Measurements from ENCODE around the gene IL1A.

IL1A gene

DNA sequence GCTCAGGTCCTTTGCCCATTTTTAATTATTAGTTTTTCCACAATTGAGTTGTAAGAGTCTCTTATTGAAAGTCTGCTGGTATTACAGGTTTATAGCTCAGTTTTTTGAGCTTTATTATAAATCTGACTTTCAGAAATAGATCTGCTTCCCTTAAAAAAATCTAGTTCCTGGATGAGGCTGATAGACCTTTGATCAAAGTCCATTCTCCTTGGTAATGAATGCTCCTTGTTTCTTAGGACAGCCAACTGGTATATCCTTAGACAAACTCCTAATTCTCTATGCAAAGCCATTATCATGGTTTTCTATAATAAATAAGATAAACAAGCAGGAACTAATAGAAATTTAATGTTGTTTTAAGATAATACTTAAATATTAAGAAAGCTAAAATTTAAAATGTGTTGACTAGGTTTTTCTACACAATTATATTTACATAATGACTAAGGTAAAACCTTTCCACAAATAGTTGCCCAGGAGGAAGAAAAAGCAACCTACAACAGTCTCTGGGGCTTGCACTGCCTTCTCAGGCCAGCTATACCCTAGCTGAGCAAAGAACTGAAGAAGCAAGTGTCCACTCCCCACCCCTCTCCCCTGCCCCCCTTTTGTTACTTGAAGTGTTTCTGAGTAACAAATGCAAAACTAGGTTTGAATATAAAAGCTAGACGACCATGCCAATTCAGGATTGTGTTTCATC is 46.6 kb downstream of the IL1A start:
- Mint-ChIP-seq H3K4me3 (no peak overlapping the region), H3K27me3 (no peaks in the 10 kb centered on the region), H3K4me1 (ENCODE audit: low read depth) (peaks cover 10% of the 10 kb centered on the region), H3K27ac (no peak overlapping the region), H3K36me3 (ENCODE audit: low read depth) (peaks cover 57% of the 10 kb centered on the region), H3K9me3 (no peaks in the 10 kb centered on the region)

DNA sequence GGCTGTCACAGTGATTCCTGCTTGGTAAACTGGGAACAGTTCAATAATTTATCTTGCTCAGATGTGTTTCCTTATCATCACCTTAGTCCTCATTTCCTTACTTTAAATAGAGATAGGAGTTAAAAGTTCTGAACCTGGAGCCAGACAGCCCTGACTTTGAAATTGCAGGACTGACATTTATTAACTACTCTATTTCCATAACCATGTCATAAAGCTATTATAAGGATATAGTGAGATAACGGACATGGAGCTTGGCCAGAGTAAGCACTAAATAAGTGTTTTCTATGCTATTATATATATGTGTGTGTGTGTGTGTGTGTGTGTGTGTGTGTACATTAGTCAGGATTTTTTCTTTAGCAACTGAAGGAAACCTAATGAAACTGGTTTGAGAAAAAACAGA is 50.4 kb downstream of the IL1A start:
- no peak overlapping the region for H3K4me3 Mint-ChIP-seq
- no peaks in the 10 kb centered on the region for H3K9me3 Mint-ChIP-seq
- H3K27me3 Mint-ChIP-seq = no peaks in the 10 kb centered on the region
- peaks cover 23% of the 10 kb centered on the region for H3K36me3 Mint-ChIP-seq (ENCODE audit: low read depth)
- H3K4me1 Mint-ChIP-seq (ENCODE audit: low read depth) = peaks cover 10% of the 10 kb centered on the region
- no peak overlapping the region for H3K27ac Mint-ChIP-seq

DNA sequence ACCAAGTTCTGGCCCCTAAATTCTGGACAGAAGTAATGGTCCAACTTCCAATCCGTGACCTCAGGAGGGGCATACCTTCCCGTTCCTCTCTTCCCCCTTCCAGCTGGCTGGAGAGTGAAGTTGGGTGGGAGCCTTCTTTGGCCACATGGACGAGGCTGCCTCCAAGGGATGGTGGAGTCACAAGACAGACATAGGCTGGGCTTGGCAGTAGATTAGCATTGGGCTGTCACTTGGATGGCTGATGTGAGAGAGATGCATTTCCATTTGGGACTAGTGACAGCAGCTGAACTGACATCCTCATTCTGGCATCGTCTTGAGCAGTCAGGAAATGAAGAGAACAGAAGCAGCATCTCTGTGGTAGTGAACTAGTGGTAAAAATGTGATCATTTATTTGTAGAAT is 50.8 kb downstream of the IL1A start:
- no peak overlapping the region for H3K27ac Mint-ChIP-seq
- no peak overlapping the region for H3K4me3 Mint-ChIP-seq
- peaks cover 10% of the 10 kb centered on the region for H3K4me1 Mint-ChIP-seq (ENCODE audit: low read depth)
- H3K9me3 Mint-ChIP-seq = no peaks in the 10 kb centered on the region
- no peaks in the 10 kb centered on the region for H3K27me3 Mint-ChIP-seq
- H3K36me3 Mint-ChIP-seq (ENCODE audit: low read depth) = peaks cover 19% of the 10 kb centered on the region

DNA sequence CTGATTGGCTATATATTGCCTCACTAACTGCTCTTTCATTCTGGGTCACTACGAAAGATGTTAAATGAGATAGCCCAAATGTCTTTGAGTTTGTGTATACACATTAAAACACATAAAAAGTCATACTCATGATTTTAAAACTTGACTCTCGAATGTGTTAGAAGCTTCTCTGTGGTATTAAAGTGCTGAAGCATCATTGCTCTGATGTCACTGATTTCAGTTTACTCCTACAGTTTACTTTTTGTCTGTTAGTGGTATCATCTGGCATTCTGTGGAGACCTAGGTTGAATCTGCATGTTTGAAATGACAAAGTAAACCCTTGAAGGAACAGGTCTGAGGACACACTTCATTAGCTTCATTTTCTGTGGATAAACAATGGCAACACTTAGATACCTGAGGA is 52.8 kb downstream of the IL1A start:
- no peaks in the 10 kb centered on the region for H3K9me3 Mint-ChIP-seq
- H3K4me3 Mint-ChIP-seq = no peak overlapping the region
- no peaks in the 10 kb centered on the region for H3K4me1 Mint-ChIP-seq (ENCODE audit: low read depth)
- peaks cover 2% of the 10 kb centered on the region for H3K36me3 Mint-ChIP-seq (ENCODE audit: low read depth)
- H3K27ac Mint-ChIP-seq = no peak overlapping the region
- H3K27me3 Mint-ChIP-seq = no peaks in the 10 kb centered on the region

DNA sequence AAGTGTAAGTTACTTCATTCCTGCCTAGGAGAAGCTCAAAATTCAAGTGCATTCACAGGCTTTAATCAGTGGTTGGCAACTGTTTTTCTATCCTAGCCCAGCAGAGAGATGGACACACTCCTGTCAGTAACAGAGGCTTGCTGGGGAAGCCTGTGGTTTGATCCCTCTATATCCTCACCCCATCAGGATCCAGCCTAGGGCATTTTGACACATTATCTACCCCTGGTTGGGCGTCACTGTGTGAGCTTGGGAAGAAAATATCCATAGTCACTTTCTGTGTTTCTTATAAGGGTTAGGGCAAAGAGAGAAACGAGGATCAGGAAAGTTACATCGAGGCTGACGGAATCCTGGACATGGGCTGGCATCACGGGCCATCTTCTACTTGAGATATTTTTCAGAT is 53.5 kb downstream of the IL1A start:
- no peaks in the 10 kb centered on the region for H3K9me3 Mint-ChIP-seq
- H3K27ac Mint-ChIP-seq = no peak overlapping the region
- no peak overlapping the region for H3K4me3 Mint-ChIP-seq
- H3K27me3 Mint-ChIP-seq = no peaks in the 10 kb centered on the region
- no peaks in the 10 kb centered on the region for H3K36me3 Mint-ChIP-seq (ENCODE audit: low read depth)
- H3K4me1 Mint-ChIP-seq (ENCODE audit: low read depth) = no peaks in the 10 kb centered on the region

DNA sequence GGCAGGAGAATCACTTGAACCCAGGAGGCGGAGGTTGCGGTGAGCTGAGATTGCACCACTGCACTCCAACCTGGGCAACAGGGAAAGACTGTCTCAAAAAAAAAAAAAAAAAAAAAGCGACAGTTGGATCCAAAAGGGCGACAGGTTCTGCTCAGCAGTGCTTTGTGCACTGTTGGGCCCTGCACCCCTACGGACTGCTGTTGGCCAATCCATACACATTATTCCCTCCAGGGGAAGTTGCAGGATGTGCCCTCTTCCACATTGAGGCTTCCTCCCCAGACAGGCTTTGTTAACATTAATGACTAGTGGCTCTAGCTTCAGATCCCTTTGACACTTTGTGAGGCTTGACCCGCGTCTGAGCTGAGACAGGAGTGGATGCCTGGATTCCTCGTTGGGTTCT is 54.1 kb downstream of the IL1A start:
- Mint-ChIP-seq H3K36me3 (ENCODE audit: low read depth) (no peaks in the 10 kb centered on the region), H3K4me3 (no peak overlapping the region), H3K27ac (no peak overlapping the region), H3K9me3 (no peaks in the 10 kb centered on the region), H3K4me1 (ENCODE audit: low read depth) (no peaks in the 10 kb centered on the region), H3K27me3 (no peaks in the 10 kb centered on the region)

DNA sequence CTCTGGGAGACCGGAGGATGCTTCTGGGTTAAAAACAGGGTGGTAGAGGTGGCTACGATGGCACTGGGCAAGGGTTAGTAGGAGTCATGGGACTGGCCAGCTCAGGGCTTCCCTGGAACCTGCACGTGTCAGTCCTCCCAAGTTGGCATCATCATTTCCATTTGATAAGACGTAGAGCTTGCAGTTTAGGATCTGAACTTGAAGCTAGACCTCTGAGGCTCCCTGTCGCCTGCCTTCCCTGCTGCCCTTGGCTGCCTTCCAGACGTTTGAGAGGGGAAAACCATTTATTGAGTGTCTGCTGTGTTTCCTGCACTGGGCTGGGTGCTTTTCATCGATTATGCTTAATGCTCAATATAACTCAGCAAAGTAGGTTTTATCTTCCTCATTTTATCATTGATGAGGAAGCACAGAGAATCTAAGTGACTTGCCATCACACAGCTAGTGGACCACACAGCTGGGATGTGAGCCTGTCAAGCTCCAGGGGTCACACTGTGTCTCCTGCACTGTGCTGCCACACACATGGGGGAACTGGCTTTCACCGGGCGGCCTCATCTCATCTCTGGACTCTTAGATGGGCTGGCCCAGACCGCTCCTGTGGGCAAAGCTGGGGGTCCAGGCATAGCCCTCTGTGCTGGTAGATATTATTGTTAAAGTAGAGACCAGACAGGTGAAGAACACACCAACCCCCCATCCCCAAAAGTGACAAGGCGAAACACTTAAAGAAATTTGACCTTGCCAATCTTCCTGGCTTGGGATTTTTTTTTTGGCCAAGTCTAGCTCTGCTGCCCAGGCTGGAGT is 55.7 kb downstream of the IL1A start:
- Mint-ChIP-seq H3K27ac (no peak overlapping the region), H3K4me1 (ENCODE audit: low read depth) (no peaks in the 10 kb centered on the region), H3K36me3 (ENCODE audit: low read depth) (no peaks in the 10 kb centered on the region), H3K27me3 (no peaks in the 10 kb centered on the region), H3K4me3 (no peak overlapping the region), H3K9me3 (no peaks in the 10 kb centered on the region)

DNA sequence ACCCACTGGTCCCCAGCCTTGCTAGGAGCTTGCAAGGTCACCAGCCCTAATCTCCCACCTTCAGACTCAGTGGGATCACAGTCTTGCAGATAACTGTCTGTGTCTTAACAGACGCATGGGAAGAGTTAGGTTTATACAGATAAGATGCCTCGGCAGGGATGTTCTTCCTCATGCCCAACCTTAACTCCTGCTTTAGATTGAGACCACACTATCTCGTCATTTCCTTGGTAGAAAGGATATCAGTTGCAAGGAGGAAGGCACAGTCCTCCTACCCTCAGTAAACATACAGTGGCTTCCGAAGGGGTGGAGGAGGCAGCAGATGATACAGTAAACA is 56.3 kb downstream of the IL1A start:
- H3K4me3 Mint-ChIP-seq = no peak overlapping the region
- no peaks in the 10 kb centered on the region for H3K27me3 Mint-ChIP-seq
- H3K27ac Mint-ChIP-seq = no peak overlapping the region
- H3K9me3 Mint-ChIP-seq = no peaks in the 10 kb centered on the region
- H3K36me3 Mint-ChIP-seq (ENCODE audit: low read depth) = no peaks in the 10 kb centered on the region
- no peaks in the 10 kb centered on the region for H3K4me1 Mint-ChIP-seq (ENCODE audit: low read depth)

DNA sequence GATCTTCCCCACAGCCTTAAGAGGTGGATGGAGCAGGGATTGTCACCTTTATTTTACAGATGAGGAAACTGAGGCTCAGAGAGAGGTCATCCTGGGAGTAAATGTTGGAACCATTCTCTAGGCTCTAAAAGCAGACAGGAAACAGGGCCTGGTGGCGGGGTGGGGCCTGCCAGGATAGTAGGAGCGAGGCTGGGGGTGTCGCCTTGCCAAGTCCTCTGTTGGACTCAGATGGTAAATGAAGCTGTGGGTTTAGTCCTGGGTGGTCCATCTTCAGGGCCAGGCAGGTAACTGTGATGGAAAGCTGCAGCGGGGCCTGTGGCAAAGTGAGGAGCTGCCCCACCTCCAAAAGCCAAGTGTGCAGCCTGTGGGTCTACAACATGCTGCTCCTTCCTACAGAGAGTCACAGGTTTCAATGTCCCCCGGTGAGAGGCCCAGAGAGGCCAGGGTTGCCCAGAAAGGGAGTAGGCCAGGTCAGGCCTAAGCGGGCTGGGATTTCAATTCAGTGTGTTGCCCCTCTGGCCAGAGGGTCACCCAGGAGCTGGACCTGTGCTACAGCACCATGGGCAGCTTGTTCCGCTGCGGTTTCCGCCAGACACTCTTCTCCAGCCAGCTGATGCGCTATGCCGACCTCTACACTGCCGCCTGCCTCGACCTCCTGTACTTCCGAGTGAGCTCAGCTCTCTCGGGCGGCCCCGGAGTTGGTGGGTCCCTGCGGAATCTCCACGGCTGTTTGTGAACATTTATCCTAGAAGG is 56.8 kb downstream of the IL1A start:
- no peaks in the 10 kb centered on the region for H3K9me3 Mint-ChIP-seq
- H3K36me3 Mint-ChIP-seq (ENCODE audit: low read depth) = no peaks in the 10 kb centered on the region
- H3K4me3 Mint-ChIP-seq = no peak overlapping the region
- no peaks in the 10 kb centered on the region for H3K27me3 Mint-ChIP-seq
- no peaks in the 10 kb centered on the region for H3K4me1 Mint-ChIP-seq (ENCODE audit: low read depth)
- H3K27ac Mint-ChIP-seq = no peak overlapping the region

DNA sequence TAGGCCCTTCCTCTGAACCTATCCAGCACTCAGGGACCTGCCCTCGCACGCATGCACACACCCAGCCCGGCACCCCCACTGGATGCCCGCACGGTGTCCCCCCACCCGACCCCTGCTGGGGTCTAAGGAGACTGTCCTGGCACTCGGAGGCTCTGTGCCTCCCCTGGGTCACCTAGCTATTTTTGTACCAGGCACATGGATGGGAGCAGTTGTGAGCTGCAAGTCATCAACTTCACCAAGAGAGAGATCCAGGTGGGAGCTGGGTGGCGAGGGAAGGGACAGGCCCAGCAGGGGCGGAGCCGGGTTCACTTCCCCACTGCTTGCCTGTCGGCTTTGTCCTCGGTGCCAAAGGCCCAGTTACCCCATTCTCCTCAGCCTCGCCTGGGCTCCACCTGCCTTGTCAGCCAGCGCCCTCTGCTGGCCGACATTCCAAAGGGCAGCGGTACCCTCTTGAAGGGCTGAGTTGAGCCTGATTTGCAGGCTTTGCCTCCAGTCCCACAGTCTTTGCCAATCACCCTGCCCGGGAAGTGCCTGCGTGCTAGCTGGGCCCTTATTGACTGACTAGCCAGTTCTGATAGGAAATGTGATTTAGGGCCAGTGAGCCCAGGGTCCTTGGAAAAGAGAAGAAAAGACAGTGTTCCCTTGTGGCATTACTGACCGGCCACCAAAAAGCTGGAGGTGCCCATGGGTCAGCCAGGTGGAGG is 57.7 kb downstream of the IL1A start:
- no peak overlapping the region for H3K4me3 Mint-ChIP-seq
- H3K27me3 Mint-ChIP-seq = no peaks in the 10 kb centered on the region
- H3K36me3 Mint-ChIP-seq (ENCODE audit: low read depth) = no peaks in the 10 kb centered on the region
- no peaks in the 10 kb centered on the region for H3K9me3 Mint-ChIP-seq
- no peak overlapping the region for H3K27ac Mint-ChIP-seq
- H3K4me1 Mint-ChIP-seq (ENCODE audit: low read depth) = no peaks in the 10 kb centered on the region

DNA sequence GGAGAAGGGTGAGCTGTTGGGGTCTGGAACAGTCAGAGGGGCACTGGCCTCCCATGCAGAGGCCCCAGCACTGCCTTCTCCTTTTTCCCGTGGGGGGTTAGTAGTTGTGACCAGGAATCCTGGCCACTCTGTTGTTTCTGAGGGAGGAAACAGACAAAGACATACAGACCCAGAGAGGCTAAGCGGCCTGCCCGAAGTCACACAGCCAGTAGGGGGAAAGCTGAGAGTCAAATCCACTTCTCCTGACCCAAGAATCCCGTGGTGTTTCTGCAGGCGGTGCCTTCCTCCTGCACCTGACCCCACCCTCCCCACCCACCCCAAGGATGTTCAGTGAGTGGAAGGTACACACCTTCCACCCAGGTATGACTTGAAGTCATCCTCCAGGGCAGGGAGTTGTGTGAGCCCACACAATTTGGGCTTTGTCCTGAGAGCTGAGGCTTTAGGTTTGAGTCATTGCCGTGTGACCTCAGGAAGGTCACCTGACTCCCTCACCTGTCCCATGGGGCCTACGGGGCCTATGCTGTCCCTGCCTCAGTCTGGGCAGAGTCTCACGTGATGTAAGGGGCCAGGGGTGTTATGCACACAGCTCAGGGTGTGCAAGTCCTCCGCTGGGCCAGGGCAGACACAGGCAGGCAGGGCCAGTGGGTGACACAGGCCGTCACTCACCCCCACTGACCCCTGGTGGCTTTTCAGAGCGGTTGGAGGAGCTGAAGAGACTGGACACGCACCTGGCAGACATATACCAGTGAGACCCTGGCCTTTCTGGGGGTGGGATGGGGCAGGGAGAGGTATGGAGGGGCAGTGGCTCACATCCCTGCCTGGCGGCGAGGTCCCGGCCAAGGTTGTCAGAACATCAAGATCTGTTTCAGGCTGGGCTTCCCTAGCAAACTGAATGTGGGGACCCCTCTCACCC is 58.5 kb downstream of the IL1A start:
- Mint-ChIP-seq H3K4me3 (no peak overlapping the region), H3K27ac (no peak overlapping the region), H3K4me1 (ENCODE audit: low read depth) (no peaks in the 10 kb centered on the region), H3K9me3 (no peaks in the 10 kb centered on the region), H3K27me3 (no peaks in the 10 kb centered on the region), H3K36me3 (ENCODE audit: low read depth) (no peaks in the 10 kb centered on the region)

DNA sequence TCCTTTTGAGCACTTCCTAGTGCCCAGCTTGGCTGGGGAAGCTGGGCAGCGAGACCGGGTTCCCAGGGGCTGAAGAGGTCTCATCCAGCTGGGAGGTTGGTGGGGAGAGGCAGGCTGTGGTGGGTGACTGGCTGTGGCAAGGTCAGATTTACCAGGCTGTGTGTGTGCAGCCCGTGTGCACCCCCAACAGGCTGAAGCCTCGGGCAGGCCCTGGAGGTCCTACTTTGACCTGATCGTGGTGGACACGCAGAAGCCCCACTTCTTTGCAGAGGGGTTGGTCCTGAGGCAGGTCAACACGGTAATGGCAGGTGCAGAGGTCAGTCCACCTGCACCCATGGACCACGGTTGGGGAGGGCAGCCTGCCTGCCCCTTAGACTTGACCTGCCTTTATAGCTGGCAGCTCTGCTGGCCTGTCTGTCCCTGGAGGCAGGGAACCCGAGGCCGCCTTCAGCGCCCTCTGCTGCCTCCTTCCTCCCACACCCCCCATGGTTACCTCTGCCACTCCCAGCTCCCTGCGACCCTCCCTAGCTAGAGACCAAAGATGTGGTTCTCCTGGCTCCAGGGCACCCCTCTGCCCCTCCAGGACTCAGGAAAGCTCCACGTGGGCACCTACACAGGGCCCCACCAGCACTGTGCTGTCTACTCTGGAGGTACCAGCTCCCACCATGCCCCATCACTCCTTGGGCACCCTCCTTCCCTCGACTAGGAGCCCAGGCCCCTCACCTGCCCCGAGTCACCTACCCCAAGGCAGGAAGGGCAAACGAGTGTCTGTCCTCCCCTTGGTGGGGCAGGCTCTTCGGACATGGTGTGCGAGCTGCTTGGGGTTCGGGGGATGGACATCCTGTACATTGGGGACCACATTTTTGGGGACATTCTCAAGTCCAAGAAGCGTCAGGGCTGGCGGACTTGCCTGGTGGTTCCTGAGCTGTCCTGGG is 59.4 kb downstream of the IL1A start:
- H3K4me1 Mint-ChIP-seq (ENCODE audit: low read depth) = no peaks in the 10 kb centered on the region
- no peaks in the 10 kb centered on the region for H3K9me3 Mint-ChIP-seq
- no peak overlapping the region for H3K27ac Mint-ChIP-seq
- H3K4me3 Mint-ChIP-seq = no peak overlapping the region
- H3K36me3 Mint-ChIP-seq (ENCODE audit: low read depth) = no peaks in the 10 kb centered on the region
- H3K27me3 Mint-ChIP-seq = no peaks in the 10 kb centered on the region

DNA sequence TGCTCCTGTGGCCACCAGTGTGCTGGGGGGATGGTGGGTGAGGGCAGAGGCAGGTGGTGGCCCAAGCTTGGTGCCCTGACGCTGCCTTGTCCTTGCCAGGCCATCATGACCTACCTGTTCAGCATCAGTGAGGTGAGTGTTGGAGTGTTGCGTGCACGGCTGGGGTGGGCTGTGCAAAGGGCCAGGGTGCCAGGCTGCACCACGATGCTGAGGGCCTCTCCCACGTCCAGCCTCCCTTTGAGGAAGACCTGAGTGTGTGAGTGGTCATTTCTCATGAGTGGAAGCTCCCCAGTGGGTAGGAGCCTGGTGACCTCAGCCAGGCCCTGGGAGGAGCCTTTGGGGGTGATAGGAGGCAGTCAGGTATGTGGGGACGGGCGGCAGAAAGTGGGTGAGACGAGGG is 60.3 kb downstream of the IL1A start:
- H3K4me1 Mint-ChIP-seq (ENCODE audit: low read depth) = no peaks in the 10 kb centered on the region
- no peaks in the 10 kb centered on the region for H3K27me3 Mint-ChIP-seq
- no peak overlapping the region for H3K27ac Mint-ChIP-seq
- no peaks in the 10 kb centered on the region for H3K36me3 Mint-ChIP-seq (ENCODE audit: low read depth)
- H3K4me3 Mint-ChIP-seq = no peak overlapping the region
- no peaks in the 10 kb centered on the region for H3K9me3 Mint-ChIP-seq

All from stimulated activated naive CD8-positive, alpha-beta T cell treated with anti-CD3 and anti-CD28 coated beads, Interleukin-15, Interleukin-2, amounts not matched to agents 100 ng/mL and 50 ng/mL, for 24 hours (primary cell).